Right lobe of liver (tissue), 4 donors: ENCODE results near the gene FAM168A.

ENCODE experiments used
- POLR2A ChIP-seq: fragments of 450-650 bp; IDR thresholded peaks from one replicate; pipeline ENCODE4 v1.6.1; 2017; ENCODE audit warnings: antibody characterized with exemption, mild to moderate bottlenecking
- TF ChIP-seq, protein P1 (sequence below), 4 donors: fragments of 200-600 bp in 3 of 4; fragments of 450-650 bp in 1 of 4; IDR thresholded peaks; one replicate each; pipeline versions ENCODE4 v1.5.1 to v1.8.0; 2016 to 2022; ENCODE audit warnings: antibody characterized with exemption in 4 of 4, mild to moderate bottlenecking in 2 of 4
- donor health status: DM: no; HTN: no; CAD: no.
- donor health status: DM: no; HTN: no; CAD: no.
- donor health status: DM: no; HTN: yes; CAD: no.

DNA sequence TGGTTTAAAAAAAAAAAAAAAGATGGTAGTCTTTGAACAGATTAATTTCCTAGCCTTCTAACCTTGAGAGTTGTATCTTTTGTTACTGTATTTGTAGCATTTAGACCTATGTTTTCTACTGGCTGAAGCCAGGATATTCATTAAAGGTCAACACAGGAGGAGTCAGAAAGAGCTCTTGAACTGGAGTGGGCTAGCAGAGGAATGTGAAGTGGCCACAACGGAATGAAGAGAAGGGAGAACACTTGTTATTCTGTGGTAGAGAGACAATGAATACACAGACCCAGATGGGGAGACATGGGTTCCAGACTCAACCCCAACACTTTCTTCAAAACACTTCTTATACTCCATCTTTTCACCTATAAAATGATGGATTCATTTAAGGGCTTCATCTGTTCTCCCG lies 133.6 kb downstream of the FAM168A start:
- TF ChIP-seq, protein P1, sequence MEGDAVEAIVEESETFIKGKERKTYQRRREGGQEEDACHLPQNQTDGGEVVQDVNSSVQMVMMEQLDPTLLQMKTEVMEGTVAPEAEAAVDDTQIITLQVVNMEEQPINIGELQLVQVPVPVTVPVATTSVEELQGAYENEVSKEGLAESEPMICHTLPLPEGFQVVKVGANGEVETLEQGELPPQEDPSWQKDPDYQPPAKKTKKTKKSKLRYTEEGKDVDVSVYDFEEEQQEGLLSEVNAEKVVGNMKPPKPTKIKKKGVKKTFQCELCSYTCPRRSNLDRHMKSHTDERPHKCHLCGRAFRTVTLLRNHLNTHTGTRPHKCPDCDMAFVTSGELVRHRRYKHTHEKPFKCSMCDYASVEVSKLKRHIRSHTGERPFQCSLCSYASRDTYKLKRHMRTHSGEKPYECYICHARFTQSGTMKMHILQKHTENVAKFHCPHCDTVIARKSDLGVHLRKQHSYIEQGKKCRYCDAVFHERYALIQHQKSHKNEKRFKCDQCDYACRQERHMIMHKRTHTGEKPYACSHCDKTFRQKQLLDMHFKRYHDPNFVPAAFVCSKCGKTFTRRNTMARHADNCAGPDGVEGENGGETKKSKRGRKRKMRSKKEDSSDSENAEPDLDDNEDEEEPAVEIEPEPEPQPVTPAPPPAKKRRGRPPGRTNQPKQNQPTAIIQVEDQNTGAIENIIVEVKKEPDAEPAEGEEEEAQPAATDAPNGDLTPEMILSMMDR (IDR thresholded peaks at IDR 0.05): no peak
- TF ChIP-seq POLR2A: no peak
